ENCODE results near the gene PDCD11. TPM values are rescaled to one million over a fixed set of nuclear protein-coding genes. Genes with fewer than 3 reads are reported as not detected.

PDCD11 gene
- total RNA-seq, 4 donors from 2014 or later: 16.7 to 32.6 (median 26.2) TPM

- H3K36me3 ChIP-seq: peaks cover 0 to 62% (median 5%) of the 10 kb centered on the region in 3 donors
- H3K9me3 ChIP-seq: no peaks in the 10 kb centered on the region
- no peak for TF ChIP-seq CTCF (IDR thresholded peaks at IDR 0.05)
- TF ChIP-seq POLR2A (IDR thresholded peaks at IDR 0.05): no peak
- H3K4me1 ChIP-seq: peaks cover 0 to 15% (median 7%) of the 10 kb centered on the region in 3 donors
- no peak overlapping the region for H3K27ac ChIP-seq
- WGBS, 2 donors: 88 to 95% methylated on average over 5 of the region's 5 CpGs
- no peak for DNase-seq
- intact Hi-C loops (cut with DNase I): no loop called here
- no peak overlapping the region for H3K4me3 ChIP-seq
- no peaks in the 10 kb centered on the region for H3K27me3 ChIP-seq
Observed at GRCh38 chr10:103374263-103374662, 22.2 kb upstream of the PDCD11 start.

GRCh38 chr10:103382769-103383168 is 13.7 kb upstream of the PDCD11 start:
- H3K4me1 ChIP-seq: no peaks in the 10 kb centered on the region
- no peak for DNase-seq
- 95 to 98% methylated on average over 5 of the region's 5 CpGs for WGBS, 2 donors
- H3K27ac ChIP-seq: no peak overlapping the region
- H3K36me3 ChIP-seq: peaks cover 0 to 95% (median 8%) of the 10 kb centered on the region in 3 donors
- TF ChIP-seq CTCF (IDR thresholded peaks at IDR 0.05) (no peak), POLR2A (IDR thresholded peaks at IDR 0.05) (no peak)
- no peak overlapping the region for H3K4me3 ChIP-seq
- intact Hi-C loops (cut with DNase I): no loop called here
- H3K27me3 ChIP-seq: no peaks in the 10 kb centered on the region
- H3K9me3 ChIP-seq: no peaks in the 10 kb centered on the region

GRCh38 chr10:103394180-103394579 is 2.2 kb upstream of the PDCD11 start:
- no peak overlapping the region for H3K27ac ChIP-seq
- intact Hi-C loops (cut with DNase I): no loop called here
- peaks cover 18 to 52% (median 28%) of the 10 kb centered on the region in 3 donors for H3K4me1 ChIP-seq
- H3K27me3 ChIP-seq: no peaks in the 10 kb centered on the region
- no peak for DNase-seq
- H3K9me3 ChIP-seq: no peaks in the 10 kb centered on the region
- 78 to 83% methylated on average over 14 of the region's 14 CpGs for WGBS, 2 donors
- peaks cover 11 to 59% (median 33%) of the 10 kb centered on the region in 3 donors for H3K36me3 ChIP-seq
- TF ChIP-seq CTCF (IDR thresholded peaks at IDR 0.05) (no peak), POLR2A (IDR thresholded peaks at IDR 0.05) (no peak)
- H3K4me3 ChIP-seq: no peak overlapping the region

GRCh38 chr10:103395754-103396066 is 716 bp upstream of the PDCD11 start:
- peaks cover 18 to 52% (median 28%) of the 10 kb centered on the region in 3 donors for H3K4me1 ChIP-seq
- no peaks in the 10 kb centered on the region for H3K9me3 ChIP-seq
- intact Hi-C loops (cut with DNase I): no loop called here
- peak overlapping the region; percentile 86 to 98 (median 93) for H3K4me3 ChIP-seq
- no peak for DNase-seq
- 0 to 3% methylated on average over 5 to 11 of the region's 11 CpGs for WGBS, 2 donors
- TF ChIP-seq POLR2A (IDR thresholded peaks at IDR 0.05): no peak
- TF ChIP-seq CTCF (IDR thresholded peaks at IDR 0.05): no peak
- H3K27me3 ChIP-seq: no peaks in the 10 kb centered on the region
- peak overlapping the region; percentile 92 to 94 (median 92) for H3K27ac ChIP-seq
- H3K36me3 ChIP-seq: peaks cover 0 to 59% (median 30%) of the 10 kb centered on the region in 3 donors

GRCh38 chr10:103396789-103397087 is 312 bp downstream of the PDCD11 start:
- intact Hi-C loops (cut with DNase I): no loop called here
- Histone ChIP-seq H3K27me3 (no peaks in the 10 kb centered on the region), H3K27ac (peak overlapping the region; percentile 92 to 94 (median 92)), H3K9me3 (no peaks in the 10 kb centered on the region), H3K4me3 (peak overlapping the region; percentile 86 to 98 (median 93)), H3K36me3 (peaks cover 0 to 59% (median 27%) of the 10 kb centered on the region in 3 donors), H3K4me1 (peaks cover 18 to 52% (median 28%) of the 10 kb centered on the region in 3 donors)
- WGBS, 2 donors: 0% methylated on average over 8 of the region's 8 CpGs
- TF ChIP-seq CTCF (IDR thresholded peaks at IDR 0.05) (no peak), POLR2A (IDR thresholded peaks at IDR 0.05) (no peak)
- DNase-seq: no peak

All from esophagus squamous epithelium (tissue), 5 donors.